ENCODE results near the gene SH3RF1.

Gene SH3RF1

DNA sequence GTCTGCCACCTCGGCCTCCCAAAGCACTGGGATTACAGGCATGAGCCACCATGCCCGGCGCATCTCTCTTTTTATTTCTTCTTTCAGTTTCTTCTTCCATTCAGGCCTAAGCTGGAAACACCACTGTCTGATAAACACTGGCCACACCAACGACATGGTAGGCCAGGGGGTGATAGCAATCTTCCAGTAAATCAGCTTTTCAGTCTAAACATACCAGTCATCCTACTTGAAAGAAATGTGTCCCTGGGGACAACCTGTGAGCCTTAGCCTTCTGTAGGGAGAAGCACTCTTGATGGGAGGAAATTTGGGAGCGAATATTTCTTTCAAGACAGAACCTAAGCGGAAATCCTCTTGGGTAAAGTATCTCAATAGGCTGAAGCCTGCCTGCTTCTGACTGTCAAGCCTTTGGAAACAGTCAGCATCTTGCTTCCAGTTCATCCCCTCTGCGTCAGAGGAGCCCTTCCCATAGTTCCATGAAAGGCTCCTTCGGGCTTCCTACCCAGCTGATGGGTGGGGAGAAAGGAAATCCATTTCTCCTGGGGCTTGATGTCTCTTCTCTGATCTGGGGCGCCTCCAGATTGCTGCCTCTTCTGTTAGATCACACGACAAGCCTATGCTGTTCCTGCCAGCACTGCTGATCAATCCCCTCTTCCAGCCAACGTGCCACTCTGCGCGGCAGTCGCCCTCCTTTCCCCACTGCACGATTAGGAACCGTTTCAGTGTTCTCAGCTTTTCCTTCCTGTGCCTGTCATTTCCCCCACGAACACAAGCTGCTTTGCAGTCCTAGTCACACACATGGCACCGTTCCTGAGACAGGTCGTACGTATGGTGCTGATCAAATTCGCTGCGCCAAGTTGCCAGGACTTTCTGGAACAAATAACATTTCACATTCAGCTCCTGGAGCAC is 211.2 kb downstream of the SH3RF1 start:
- DNase-seq, result no peak

DNA sequence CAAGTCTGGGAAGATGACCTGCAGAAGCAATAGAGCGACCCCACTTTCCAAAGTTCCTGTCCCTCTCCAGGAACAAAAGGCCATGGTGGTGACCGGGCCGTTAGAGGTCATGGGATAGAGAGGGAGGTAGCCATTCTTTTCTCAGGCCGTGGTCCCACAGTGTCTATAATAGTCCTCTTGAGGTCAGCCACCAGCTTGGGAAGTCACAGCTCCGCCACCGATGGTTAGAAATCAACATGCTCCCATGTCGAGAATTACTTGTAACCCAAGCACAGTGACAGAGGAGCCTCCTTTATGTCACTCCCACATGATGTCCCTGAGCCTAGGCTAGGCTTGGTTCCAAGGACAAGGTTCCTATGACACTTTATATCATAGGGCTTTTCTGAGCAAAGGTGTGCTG is 212.4 kb downstream of the SH3RF1 start:
- no peak for DNase-seq

DNA sequence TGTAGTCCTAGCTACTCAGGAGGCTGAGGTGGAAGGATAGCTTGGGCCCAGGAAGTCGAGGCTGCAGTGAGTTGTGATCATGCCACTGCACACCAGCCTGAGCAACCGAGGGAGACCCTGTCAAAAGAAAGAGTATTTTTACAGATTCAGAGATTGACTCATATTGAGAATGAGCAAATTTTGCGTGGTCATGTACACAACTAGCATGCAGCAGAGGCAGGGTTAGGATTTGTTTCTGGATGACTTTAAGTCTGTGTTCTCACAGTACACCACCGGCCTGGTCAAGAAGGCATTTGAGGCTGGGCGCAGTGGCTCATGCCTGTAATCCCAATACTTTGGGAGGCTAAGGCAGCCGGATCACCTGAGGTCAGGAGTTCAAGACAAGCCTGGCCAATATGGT is 215.9 kb downstream of the SH3RF1 start:
- no peak for DNase-seq

DNA sequence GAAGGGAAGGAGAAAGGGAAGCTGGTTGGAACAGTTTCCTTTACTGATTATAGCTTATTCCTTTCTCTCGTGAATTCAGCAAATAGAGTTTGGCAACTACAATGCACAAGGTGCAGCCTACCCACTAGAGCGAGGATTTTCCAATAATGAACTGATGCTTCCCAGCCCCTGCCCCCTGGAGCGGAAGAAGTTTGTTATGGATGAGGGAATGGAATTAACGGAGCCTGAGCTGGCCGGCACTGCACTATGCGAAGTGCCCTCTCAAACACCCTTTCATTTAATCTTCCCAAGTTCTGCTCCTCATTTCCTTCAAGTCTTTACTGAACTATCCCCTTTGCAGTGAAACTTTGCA is 218.2 kb downstream of the SH3RF1 start:
- no peak for DNase-seq

DNA sequence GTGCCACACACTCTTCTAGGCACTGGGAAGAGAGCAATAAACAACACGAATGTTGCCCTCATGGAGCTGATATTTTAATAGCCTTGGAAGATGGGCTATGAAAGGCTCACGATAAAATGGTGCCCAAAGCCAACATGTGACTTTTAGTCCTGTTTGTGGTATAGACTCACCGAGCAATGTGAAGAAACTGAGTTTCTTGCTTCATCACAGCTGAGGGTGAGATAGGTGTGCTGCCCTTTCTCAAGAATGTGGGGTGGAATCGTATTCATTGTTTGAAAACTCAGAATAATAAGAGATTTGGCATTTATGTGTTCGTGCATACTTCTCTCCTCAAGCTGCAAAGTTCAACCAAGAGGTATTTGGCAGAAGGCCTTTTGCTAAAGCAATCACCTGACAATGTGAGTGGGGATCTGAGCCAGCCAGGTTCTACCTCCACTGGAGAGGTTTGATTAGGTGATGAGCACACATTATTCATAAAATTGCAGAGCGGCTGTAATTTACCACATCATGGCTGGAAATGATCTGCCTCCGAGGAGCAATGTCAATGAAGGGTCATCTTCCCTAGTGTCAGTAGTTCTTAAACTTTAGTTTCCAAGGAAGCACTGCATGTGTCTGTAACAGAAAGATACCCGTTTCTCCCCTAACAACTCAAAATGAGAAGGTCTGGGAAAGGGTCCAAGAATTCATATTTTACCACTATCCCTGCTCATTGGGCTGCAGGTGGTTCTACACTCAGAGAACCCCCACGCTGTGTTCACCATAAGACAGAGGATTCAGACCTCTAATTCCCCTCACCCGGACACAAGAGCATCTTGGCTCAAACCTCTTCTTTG is 218.8 kb downstream of the SH3RF1 start:
- no peak for DNase-seq

DNA sequence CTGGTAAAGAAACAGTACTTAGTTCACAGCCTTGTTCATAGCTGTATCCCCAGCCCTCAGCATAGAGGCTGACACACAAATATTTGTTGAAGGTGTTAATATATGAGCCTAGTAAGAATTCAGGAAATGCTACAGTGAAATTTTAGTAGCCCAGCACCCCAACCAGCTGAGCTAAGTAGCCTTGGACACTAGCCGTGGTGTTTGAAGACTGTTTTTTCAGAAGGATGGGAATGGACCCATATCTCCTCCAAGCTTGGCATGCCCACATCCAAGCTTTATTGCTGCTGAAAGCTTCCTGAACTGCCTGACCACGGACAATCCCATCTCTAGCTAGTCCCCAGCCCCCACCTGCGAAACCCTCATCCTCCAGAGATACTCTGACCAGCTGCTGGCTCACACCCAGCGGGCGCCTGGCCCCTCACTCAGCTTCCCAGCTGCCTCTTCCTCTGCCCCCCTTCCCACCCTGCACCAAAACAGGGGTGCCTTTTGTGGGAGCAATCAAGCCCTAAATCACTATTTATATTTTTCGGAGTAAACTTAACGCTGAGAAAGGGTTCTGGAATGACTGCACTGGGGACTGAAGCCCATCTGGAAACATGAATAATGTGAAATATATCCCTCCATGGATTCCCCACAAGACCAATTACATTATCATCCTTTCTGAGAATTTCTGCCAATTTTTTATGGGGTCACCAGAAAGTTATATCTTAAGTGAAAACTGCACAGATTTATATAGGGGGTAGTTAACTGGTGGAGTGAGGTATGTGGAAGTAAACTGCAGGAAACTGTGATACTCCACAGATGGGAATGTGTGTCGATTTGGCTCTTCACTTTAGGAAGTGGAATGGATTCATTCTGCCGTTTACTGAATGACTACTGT is 219.6 kb downstream of the SH3RF1 start:
- DNase-seq, result no peak

DNA sequence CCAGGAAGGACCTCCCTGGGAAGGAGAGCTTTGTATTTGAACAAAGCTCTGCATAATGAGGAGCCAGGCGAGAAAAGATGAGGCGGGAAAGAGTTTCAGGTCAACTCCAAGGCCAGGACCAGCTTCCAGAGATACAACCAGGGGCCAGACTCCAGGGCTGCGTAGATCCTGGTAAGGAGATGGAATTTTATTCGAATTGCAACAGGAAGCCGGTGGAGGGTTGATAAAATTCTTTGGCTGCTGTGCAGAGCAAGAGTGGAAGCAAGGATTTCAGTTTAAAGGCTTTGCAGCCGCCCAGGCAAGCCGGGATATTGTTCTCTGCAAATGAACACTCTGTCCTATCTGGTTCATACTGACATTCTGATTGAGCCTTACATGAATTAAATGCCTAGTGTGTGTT is 220.5 kb downstream of the SH3RF1 start:
- DNase-seq, result no peak

DNA sequence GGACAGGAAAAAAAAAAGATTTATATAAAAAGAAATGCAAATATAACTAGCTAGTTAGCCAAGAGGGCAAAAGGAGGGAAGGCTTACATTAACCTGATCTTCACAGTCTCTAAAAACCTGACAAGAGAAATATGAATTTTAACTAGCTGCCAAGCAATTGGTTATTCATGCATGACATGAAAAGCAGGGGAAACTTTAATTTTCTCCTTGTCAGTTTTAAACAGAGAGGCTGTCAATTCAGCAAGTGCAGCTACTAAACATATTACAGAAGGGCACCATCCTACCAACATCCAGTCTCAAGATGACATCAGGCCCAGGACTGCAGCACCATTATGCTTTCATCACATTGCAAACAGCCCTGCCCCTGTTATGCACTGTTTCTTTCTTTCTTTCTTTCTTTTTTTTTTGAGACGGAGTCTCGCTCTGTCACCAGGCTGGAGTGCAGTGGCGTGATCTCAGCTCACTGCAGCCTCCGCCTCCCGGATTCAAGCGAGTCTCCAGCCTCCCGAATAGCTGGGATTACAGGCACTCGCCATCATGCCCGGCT is 221.8 kb downstream of the SH3RF1 start:
- DNase-seq, result no peak

DNA sequence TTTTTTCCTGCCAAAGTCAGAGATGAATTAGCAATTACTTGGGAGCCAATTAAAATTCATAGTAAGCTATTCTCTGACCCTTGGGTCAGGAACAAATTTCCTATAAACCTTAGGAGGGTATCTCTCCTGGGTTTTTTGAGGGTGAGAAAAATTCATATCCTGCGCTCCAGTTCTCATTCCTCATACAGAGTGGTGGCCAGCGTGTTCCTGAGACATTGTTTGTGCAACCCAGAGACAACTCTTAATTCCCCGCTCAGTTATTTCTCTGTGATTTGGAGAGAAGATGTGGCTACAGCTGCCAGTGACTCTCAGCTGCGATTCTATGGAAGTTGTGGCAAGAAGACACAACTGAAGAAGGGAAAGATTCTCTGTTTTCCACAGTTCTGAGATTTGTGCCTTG is 222.8 kb downstream of the SH3RF1 start:
- no peak for DNase-seq

DNA sequence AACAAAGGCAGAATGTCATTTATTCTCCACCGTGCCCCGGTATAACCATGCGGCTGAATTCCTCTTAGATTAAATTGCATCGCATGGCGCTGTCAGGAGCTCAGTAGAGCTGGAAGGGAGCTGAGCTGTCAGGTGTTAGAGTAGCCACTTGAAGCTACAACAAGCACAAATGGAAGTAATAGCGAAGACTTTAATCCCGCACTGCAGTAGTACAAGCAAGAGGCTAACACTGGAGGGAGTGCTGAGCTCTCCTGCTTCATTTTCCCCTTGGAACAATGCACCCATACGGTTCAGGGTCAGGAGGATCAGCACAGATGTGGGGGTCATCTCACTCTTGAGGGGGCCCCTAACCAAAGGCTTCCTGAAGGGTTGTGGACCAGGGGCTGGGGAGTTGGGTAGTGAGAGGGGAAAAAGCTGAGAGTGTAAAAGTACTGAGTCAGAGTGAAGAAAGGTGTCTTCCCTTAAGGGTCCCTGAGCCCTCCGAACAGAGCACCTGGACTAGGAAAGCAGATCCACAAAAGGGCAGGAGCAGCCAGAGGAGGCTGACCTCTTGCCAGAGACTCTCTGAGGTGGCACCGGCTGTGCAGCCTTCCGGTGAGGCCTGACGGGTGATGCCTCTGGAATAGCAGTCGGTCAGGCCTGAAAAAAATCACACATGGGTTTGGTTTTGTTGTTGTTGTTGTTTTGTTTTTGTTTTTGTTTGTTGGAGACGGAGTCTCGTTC is 224.7 kb downstream of the SH3RF1 start:
- no peak for DNase-seq

DNA sequence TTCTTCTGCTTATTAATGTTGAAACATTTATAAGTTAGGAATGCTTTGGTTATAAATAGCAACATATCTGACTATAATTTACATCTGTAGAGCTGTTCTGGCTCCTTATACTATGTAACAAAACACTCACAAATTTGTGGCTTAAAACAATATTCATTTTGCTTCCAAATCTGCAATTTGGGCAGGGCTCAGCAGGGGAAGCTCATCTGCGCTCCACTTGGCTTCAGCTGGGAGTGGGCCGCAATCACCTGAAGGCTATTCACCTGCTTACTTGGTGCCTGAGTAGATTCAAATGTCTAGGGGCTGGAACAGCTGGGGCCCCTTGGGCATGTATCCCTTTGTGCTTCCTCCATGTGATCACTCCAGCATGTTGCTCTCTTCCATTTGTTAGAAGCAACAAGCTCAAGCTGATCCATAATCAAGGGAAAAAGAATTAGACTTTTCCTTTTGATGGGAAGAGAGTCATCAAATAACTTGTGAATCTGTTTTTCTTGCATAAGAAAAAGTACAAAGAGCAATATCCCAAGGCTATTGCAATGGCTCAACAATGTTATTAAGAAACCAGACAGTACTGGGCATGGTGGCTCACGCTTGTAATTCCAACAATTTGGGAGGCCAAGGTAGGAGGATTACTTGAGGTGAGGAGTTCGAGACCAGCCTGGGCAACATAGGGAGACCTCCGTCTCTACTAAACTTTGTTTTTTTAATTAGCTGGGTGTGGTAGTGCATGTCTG is 225.9 kb downstream of the SH3RF1 start:
- DNase-seq, result no peak

Measured in NCI-H1436 (cell line).